BE2C (cell line): ENCODE measurements around the gene ME1.

Source experiments
- DNase-seq: peaks from one replicate; pipeline ENCODE4 v3.0.0-alpha.2; 2020
- H3K27me3 ChIP-seq: fragments of 250-450 bp; sonication (Bioruptor Pico); 2 replicates; pipeline ENCODE4 v1.5.1; 2020; ENCODE audit warnings: mild to moderate bottlenecking
- H3K36me3 ChIP-seq: fragments of 250-450 bp; sonication (Bioruptor Pico); 2 replicates; pipeline ENCODE4 v1.5.1; 2020; ENCODE audit warnings: mild to moderate bottlenecking
- H3K4me1 ChIP-seq: fragments of 250-450 bp; sonication (Bioruptor Pico); 2 replicates; pipeline ENCODE4 v1.5.1; 2020
- H3K4me3 ChIP-seq: 2 replicates; pipeline ENCODE4 v1.5.1; 2011; ENCODE audit warnings: low read depth, low read length
- H3K9me3 ChIP-seq: fragments of 250-450 bp; sonication (Bioruptor Pico); 2 replicates; pipeline ENCODE4 v1.5.1; 2020
- TF ChIP-seq, protein P1 (sequence below): IDR thresholded peaks from 2 replicates; pipeline ENCODE4 v1.5.1; 2012; ENCODE audit warnings: mild to moderate bottlenecking, low read depth, low read length

ME1 gene

DNA sequence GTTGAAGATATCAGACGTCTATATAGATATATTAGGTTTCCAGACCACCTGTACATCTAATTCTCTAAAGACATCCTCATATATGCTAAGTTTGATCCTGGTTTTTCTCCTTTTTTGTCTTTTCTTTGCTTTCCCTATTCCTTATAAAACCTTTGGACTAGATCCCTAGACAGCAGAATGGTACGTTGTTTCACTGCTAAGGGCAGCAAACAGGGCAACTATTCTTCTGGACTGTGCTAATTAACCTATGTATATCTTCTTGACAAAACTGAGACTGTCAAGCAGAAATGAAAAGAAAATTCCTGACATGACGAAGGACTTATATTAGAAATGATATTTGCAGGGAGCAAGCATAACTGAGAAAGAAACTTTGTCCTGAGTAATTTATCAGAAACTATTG, 19.1 kb downstream of the ME1 start:
- no peaks in the 10 kb centered on the region for H3K27me3 ChIP-seq
- no peak overlapping the region for H3K4me3 ChIP-seq
- no peaks in the 10 kb centered on the region for H3K9me3 ChIP-seq
- TF ChIP-seq, protein P1, sequence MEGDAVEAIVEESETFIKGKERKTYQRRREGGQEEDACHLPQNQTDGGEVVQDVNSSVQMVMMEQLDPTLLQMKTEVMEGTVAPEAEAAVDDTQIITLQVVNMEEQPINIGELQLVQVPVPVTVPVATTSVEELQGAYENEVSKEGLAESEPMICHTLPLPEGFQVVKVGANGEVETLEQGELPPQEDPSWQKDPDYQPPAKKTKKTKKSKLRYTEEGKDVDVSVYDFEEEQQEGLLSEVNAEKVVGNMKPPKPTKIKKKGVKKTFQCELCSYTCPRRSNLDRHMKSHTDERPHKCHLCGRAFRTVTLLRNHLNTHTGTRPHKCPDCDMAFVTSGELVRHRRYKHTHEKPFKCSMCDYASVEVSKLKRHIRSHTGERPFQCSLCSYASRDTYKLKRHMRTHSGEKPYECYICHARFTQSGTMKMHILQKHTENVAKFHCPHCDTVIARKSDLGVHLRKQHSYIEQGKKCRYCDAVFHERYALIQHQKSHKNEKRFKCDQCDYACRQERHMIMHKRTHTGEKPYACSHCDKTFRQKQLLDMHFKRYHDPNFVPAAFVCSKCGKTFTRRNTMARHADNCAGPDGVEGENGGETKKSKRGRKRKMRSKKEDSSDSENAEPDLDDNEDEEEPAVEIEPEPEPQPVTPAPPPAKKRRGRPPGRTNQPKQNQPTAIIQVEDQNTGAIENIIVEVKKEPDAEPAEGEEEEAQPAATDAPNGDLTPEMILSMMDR, result no peak
- no peaks in the 10 kb centered on the region for H3K36me3 ChIP-seq
- no peaks in the 10 kb centered on the region for H3K4me1 ChIP-seq
- DNase-seq, result no peak

DNA sequence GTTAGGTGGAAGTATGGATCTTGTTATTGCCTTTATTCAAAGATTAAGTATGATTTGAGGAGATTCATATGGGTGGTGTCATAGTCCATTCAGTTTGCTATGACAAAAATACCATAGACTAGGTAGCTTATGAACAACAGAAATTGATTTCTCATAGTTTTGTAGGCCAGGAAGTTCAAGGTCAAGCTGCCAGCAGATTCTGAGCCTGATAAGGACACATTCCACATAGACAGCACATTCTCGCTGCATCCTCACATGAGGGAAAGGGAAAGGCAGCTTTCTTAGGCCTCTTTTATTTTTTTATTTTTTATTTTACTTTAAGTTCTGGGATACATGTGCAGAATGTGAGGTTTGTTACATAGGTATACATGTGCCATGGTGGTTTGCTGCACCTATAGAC, 27.7 kb downstream of the ME1 start:
- no peak overlapping the region for H3K4me3 ChIP-seq
- no peaks in the 10 kb centered on the region for H3K4me1 ChIP-seq
- H3K36me3 ChIP-seq, result no peaks in the 10 kb centered on the region; the same call in 1 of the 2 replicates
- H3K27me3 ChIP-seq, result no peaks in the 10 kb centered on the region
- TF ChIP-seq, protein P1, result no peak
- H3K9me3 ChIP-seq, result no peaks in the 10 kb centered on the region
- no peak for DNase-seq

DNA sequence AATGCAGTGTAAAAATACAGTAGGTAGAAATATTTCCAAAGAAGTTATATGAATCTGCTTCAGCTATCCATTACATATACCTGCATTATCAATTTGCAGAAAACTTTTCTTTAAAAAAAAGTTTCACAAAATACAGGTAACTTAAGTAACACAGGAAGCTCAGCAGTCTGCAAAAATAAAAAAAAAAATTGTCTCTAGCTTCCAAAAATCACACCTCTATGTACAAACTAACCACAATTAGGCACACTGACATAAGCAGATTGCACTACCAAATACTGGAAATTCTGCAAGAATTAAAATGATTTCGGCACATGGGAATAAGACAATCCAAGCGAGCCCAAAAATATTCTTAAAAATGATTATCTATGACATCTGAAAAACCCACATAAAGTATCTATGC, 41.2 kb downstream of the ME1 start:
- Histone ChIP-seq H3K4me3 (no peak overlapping the region), H3K9me3 (no peaks in the 10 kb centered on the region), H3K27me3 (no peaks in the 10 kb centered on the region), H3K4me1 (no peaks in the 10 kb centered on the region), H3K36me3 (no peaks in the 10 kb centered on the region)
- DNase-seq, result no peak
- TF ChIP-seq, protein P1, result no peak

DNA sequence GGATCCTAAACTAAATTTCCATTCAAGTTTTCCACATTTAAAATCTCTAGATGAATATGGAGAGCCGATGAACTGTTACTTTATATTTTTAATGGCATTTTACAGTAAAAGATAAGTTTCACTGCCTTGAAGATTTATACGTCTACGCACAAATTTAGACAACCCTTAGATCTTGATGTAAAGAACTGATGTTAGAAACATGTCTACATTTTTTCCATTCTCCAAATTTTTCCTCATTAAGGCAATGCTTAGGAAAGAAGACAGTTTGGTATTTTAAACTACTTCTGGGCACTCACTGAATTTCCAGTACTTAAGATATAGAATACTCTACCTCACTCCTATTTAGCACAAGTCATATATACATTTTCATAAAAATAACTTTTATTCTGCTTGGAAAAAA, 45.4 kb downstream of the ME1 start:
- DNase-seq, result no peak
- Histone ChIP-seq H3K27me3 (no peaks in the 10 kb centered on the region), H3K4me3 (no peak overlapping the region), H3K9me3 (no peaks in the 10 kb centered on the region), H3K4me1 (no peaks in the 10 kb centered on the region), H3K36me3 (no peaks in the 10 kb centered on the region)
- TF ChIP-seq, protein P1, result no peak

DNA sequence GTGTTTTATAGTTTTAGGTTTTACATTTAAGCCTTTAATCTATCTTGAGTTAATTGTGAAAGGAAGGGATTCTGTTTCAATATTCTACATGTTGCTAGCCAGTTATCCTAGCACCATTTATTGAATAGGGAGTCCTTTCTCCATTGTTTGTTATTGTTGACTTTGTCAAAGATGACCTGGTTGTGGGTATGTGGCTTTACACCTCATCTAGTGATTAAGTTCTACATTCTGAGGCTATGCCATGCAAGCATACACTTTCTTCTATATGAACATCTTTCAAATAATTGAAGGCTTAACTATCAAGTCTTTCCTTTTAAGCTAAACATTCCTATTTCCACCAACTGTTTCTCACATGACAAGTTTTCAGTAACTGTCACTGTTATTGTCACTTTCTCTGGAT, 46.1 kb downstream of the ME1 start:
- no peak for DNase-seq
- no peaks in the 10 kb centered on the region for H3K4me1 ChIP-seq
- no peaks in the 10 kb centered on the region for H3K27me3 ChIP-seq
- H3K9me3 ChIP-seq, result no peaks in the 10 kb centered on the region
- TF ChIP-seq, protein P1, result no peak
- H3K36me3 ChIP-seq, result no peaks in the 10 kb centered on the region
- H3K4me3 ChIP-seq, result no peak overlapping the region

DNA sequence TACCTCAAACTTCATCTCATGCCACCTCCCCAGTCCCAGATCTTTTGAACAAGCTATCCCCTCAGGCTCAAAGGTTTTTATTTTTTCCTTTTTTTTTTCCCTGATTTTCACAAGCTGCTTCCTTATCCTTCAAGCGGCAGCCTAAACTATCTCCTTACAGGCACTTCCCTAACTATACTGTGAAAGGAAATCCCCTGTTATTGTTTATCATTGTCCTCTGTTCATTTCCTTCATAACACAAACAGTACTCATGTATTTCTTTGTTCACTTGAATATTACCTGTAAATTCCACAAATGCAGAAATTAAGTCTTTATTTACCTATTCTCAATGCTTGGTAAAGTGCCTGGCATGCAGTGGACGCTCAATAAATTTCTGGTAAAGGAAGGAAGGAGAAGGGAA, 48.9 kb downstream of the ME1 start:
- TF ChIP-seq, protein P1, result no peak
- no peaks in the 10 kb centered on the region for H3K36me3 ChIP-seq
- no peaks in the 10 kb centered on the region for H3K4me1 ChIP-seq
- H3K27me3 ChIP-seq, result no peaks in the 10 kb centered on the region
- no peaks in the 10 kb centered on the region for H3K9me3 ChIP-seq
- H3K4me3 ChIP-seq, result no peak overlapping the region
- no peak for DNase-seq
